Omental fat pad (tissue), 4 donors: ENCODE results near the gene ATP7B. TPM values are rescaled to one million over a fixed set of nuclear protein-coding genes. Genes with fewer than 3 reads are reported as not detected.

Experiments used
- ATAC-seq: fragments of 150-250 bp; one replicate; pipeline ENCODE4 v1.9.1; 2016; ENCODE audit warnings: mild to moderate bottlenecking, moderate library complexity; ENCODE audit not compliant: low FRiP score
- DNase-seq: peaks from one replicate; pipeline ENCODE4 v3.0.0-alpha.2; 2019; ENCODE audit warnings: low spot score
- total RNA-seq, 4 donors: library from RNA; depleted of rRNA; stranded (reverse); fragments of >200 nt; gene quantifications; one replicate each; pipeline ENCODE4 v1.1.0, GENCODE V29; 2016
- TF ChIP-seq, protein P1 (sequence below), 3 donors: fragments of 450-650 bp; IDR thresholded peaks; one replicate each; pipeline ENCODE4 v1.5.1; 2016 to 2017; ENCODE audit warnings: antibody characterized with exemption in 3 of 3, mild to moderate bottlenecking in 3 of 3, moderate library complexity in 2 of 3

Gene ATP7B
- total RNA-seq, 4 donors from 2014 or later: 5.2 to 29.2 (median 10.9) TPM

GRCh38 chr13:52006523-52007245 lies 4.6 kb downstream of the ATP7B start:
- DNase-seq (no peak), ATAC-seq (no peak)
- TF ChIP-seq, protein P1, sequence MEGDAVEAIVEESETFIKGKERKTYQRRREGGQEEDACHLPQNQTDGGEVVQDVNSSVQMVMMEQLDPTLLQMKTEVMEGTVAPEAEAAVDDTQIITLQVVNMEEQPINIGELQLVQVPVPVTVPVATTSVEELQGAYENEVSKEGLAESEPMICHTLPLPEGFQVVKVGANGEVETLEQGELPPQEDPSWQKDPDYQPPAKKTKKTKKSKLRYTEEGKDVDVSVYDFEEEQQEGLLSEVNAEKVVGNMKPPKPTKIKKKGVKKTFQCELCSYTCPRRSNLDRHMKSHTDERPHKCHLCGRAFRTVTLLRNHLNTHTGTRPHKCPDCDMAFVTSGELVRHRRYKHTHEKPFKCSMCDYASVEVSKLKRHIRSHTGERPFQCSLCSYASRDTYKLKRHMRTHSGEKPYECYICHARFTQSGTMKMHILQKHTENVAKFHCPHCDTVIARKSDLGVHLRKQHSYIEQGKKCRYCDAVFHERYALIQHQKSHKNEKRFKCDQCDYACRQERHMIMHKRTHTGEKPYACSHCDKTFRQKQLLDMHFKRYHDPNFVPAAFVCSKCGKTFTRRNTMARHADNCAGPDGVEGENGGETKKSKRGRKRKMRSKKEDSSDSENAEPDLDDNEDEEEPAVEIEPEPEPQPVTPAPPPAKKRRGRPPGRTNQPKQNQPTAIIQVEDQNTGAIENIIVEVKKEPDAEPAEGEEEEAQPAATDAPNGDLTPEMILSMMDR (IDR thresholded peaks at IDR 0.05): no peak

- TF ChIP-seq, protein P1 (IDR thresholded peaks at IDR 0.05): no peak
- no peak for ATAC-seq
- no peak for DNase-seq
These were observed 5.3 kb downstream of the ATP7B start for GRCh38 chr13:52005841-52006522.

DNA sequence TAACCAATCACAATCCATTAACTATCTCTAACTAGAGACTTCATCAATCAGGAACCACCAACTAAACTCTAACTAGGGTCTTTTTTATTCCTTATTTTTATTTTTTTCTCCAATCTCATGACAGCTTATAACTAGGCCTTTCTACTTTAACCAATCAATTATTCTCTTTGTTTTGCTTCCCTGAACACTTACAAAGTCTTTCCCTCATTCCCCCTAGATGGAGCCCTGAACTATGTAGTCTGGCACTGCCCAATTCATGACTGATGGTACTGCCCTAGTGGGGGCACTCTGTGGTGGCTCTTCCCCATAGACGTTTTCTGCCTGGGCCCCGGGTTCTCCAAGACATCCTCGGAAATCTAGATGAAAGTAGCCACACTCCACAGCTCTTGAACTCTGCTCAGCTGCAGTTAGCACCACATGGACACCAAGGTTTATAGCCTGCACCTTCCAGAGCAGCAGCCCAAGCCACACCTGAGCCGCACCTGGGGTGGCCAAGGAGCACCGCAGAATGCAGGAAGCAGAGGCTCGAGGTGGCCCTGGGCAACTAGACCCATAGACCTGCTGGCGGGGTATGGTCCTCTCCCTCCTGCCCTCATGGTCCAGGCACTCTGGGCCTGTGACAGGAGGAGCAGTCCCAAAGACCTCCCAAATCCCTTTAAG lies 6.6 kb downstream of the ATP7B start:
- TF ChIP-seq, protein P1 (IDR thresholded peaks at IDR 0.05): no peak
- DNase-seq: no peak
- ATAC-seq: no peak

DNA sequence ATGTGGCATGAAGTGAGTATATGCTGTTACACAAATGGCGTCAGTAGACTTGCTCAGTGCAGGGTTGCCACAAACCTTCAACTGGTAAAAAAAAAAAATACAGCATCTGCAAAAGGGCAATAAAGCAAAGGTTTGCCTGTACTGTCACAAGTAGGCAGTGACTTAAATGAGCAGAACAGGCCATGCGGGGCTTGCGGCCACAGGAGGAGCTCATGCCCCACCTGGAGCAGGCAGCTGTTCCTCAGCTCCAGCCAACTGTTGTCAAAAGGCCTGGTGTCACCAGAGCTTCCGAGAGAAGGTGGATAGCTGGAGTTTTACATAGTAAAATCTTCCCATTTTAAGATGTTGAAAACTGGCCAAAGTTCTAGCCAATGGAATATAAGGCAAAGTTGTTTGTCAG lies 7.7 kb downstream of the ATP7B start:
- TF ChIP-seq, protein P1 (IDR thresholded peaks at IDR 0.05): no peak
- ATAC-seq: no peak
- no peak for DNase-seq

DNA sequence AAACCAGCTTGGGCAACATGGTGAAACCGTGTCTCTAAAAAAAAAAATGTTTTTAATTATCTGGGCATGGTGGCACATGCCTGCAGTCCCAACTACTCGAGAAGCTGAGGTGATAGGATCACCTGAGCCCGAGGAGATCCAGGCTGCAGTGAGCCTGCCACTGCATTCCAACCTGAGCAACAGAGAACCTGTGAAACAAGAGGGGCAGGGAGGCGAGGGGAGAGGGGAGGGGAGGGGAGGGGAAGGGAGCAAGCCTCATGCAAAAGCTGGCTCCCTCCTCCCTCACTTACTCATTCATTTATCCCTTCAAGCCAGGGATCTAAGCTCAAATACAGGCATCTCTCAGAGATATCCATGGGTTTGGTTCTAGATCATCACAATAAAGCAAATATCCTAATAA lies 8.9 kb downstream of the ATP7B start:
- no peak for DNase-seq
- ATAC-seq: no peak
- TF ChIP-seq, protein P1 (IDR thresholded peaks at IDR 0.05): no peak

DNA sequence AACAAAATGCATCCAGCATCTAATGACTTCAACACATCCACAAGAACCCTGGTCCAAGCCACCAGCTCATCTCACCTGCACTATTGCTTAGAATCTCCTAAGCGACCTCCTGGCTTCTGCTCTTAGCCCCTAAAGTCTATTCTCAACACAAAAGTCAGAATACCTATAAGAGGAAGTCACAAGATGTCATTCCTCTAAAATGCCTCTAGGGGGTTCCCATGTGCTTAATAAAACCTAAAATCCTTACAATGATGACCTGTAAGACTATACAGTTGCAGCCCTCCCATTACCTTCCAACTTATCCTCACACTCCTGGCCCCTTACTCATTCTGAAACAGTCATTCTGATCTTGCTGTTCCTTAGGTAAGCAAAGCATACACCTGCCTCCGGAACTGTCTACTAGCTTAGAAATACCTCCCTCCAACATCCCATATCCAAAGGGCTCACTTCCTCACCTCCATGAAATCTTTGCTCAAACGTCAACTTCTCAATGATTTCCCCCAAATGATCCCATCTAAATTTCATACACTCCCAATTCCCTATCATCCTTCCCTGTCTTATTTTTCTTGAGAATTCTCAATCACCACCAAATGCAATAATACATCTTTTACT lies 10.0 kb downstream of the ATP7B start:
- ATAC-seq (peak; percentile 25), DNase-seq (no peak)

More for the DNA sequence above, 10.0 kb downstream of the ATP7B start:
- TF ChIP-seq, protein P1 (IDR thresholded peaks at IDR 0.05): no peak
